Mammary epithelial cell (primary cell): ENCODE results near the gene DNAL4.

ENCODE experiments used
- CTCF ChIP-seq, 2 donors: IDR thresholded peaks in 1 of 2; conservative IDR thresholded peaks in 1 of 2; 2 replicates each; pipeline ENCODE4 v1.5.1; 2011 to 2012; ENCODE audit warnings: inconsistent platforms in 2 of 2, low read length in 2 of 2, mild to moderate bottlenecking in 2 of 2, control low read depth in 1 of 2, low read depth in 1 of 2; ENCODE audit not compliant: insufficient read depth in 1 of 2; ENCODE audit errors: extremely low read depth in 1 of 2
- EZH2 ChIP-seq: IDR thresholded peaks from 2 replicates; pipeline ENCODE4 v1.6.1; 2012; ENCODE audit warnings: low read length, inconsistent platforms, borderline replicate concordance

- no peak for TF ChIP-seq CTCF (conservative IDR thresholded peaks at IDR 0.05 in 1 of 2, IDR thresholded peaks at IDR 0.05 in 1 of 2; ENCODE audit: extremely low read depth in 1 of 2, insufficient read depth in 1 of 2, low read depth in 1 of 2, low read length in 2 of 2)
- TF ChIP-seq EZH2, result no peak
Observed at GRCh38 chr22:38759005-38759404, 34.9 kb downstream of the DNAL4 start.
